Measurements from ENCODE around the gene CDC42BPG. TPM values are rescaled to one million over a fixed set of nuclear protein-coding genes. Genes with fewer than 3 reads are reported as not detected.
A peak's percentile ranks its signal among the peaks of the same experiment; 100 is the strongest.

Gene CDC42BPG, protein sequence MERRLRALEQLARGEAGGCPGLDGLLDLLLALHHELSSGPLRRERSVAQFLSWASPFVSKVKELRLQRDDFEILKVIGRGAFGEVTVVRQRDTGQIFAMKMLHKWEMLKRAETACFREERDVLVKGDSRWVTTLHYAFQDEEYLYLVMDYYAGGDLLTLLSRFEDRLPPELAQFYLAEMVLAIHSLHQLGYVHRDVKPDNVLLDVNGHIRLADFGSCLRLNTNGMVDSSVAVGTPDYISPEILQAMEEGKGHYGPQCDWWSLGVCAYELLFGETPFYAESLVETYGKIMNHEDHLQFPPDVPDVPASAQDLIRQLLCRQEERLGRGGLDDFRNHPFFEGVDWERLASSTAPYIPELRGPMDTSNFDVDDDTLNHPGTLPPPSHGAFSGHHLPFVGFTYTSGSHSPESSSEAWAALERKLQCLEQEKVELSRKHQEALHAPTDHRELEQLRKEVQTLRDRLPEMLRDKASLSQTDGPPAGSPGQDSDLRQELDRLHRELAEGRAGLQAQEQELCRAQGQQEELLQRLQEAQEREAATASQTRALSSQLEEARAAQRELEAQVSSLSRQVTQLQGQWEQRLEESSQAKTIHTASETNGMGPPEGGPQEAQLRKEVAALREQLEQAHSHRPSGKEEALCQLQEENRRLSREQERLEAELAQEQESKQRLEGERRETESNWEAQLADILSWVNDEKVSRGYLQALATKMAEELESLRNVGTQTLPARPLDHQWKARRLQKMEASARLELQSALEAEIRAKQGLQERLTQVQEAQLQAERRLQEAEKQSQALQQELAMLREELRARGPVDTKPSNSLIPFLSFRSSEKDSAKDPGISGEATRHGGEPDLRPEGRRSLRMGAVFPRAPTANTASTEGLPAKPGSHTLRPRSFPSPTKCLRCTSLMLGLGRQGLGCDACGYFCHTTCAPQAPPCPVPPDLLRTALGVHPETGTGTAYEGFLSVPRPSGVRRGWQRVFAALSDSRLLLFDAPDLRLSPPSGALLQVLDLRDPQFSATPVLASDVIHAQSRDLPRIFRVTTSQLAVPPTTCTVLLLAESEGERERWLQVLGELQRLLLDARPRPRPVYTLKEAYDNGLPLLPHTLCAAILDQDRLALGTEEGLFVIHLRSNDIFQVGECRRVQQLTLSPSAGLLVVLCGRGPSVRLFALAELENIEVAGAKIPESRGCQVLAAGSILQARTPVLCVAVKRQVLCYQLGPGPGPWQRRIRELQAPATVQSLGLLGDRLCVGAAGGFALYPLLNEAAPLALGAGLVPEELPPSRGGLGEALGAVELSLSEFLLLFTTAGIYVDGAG (N-terminal part only)
- total RNA-seq (1 to 10 TPM in 1 of 4 donors, under 1 TPM in 3; 0.39 to 2.3 (median 0.78) TPM), polyA plus RNA-seq (0.36 TPM)
- long read RNA-seq, donor 1, partial matches to known transcripts, result 1 of 1 reads
- long read RNA-seq, donor 1, other reads (novel, unspliced or antisense), result 0 of 1 reads
- long read RNA-seq, donor 2, partial matches to known transcripts, result 2 of 2 reads
- long read RNA-seq, donor 2, other reads (novel, unspliced or antisense), result 0 of 2 reads
- long read RNA-seq, donor 3, partial matches to known transcripts, result 1 of 1 reads
- long read RNA-seq, donor 3, other reads (novel, unspliced or antisense), result 0 of 1 reads
- long read RNA-seq, donor 4, partial matches to known transcripts, result 1 of 1 reads
- long read RNA-seq, donor 4, other reads (novel, unspliced or antisense), result 0 of 1 reads

- DNase-seq (peak; percentile 69 to 88 (median 87)), ATAC-seq (peak; percentile 47 to 54)
- Histone ChIP-seq H3K9me3 (ENCODE audit: control insufficient read depth, low read length) (no peaks in the 10 kb centered on the region), H3K4me1 (ENCODE audit: control insufficient read depth, insufficient read depth, low read length) (peaks cover 8% of the 10 kb centered on the region), H3K27me3 (ENCODE audit: control insufficient read depth, insufficient read depth) (no peaks in the 10 kb centered on the region), H3K4me3 (ENCODE audit: low read length) (peak within 1 kb of the TSS; percentile 42), H3K27ac (ENCODE audit: low read length) (no peak within 1 kb of the TSS)
- WGBS, result 2% methylated on average over 96 of the region's 96 CpGs
- intact Hi-C loops (cut with DNase I), result loop anchor here (2.0 to 10.0 kb wide), 3 partner anchors 48 to 270 kb away; partner anchors contain the start of genes TM7SF2 (in 1 of the 4) and ZNHIT2 (in 1 of the 4)
These were observed at the start of gene CDC42BPG for GRCh38 chr11:64844330-64845128. TSS of gene CDC42BPG (minus strand) at chr11:64844653. CDS start at chr11:64844569, 84 bp downstream.

DNA sequence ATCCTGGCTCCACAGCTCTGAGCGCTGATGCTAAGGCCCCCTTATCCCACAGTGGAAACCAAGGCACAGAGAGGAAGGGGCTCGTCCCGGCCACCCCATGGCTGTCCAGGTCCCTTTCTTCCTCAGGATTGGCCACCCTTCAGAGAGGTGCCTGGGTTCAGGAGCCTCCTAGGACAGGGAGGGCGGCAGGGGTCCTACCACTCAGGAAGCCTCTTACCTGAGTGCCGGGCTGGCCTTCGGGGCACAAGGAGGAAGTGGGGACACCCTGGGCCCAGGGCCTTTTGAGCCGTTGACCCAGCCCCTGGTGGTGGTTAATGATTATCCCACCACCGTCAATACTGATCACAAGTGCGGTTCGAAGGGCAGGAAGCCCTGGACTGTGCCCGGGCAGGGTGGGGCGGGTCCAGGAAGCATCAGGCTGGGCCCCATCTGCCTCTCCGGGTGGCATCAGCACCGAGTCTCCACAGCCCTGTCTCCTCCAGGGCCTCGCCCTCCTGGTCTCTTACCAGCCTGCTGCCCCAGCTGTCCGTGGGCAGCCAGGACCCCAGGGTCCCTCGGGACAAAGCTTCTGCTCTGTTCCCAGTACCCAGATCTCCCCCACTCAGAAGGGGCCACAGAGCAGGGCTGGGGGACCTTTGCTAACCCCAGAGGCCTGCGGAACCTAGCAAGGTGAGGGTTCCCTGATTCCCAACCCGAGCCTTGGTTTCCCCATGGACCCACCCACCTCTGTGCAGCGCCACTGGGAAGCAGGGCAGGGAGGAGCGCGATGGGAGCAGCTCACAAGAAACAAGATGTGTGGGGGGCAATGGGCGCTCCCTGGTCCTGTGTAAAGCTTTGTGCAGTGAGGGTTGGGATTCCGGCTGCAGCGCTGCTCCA, 49.0 kb upstream of the CDC42BPG start:
- no peak overlapping the region for H3K4me3 ChIP-seq (ENCODE audit: low read length)
- peak in 1 of 3 donors; percentile 57 for DNase-seq
- intact Hi-C loops (cut with DNase I), result loop anchor here (2.0 to 5.0 kb wide), 3 partner anchors 46 to 49 kb away; partner anchors contain the start of gene CDC42BPG (in 1 of the 4)
- no peaks in the 10 kb centered on the region for H3K4me1 ChIP-seq (ENCODE audit: control insufficient read depth, insufficient read depth, low read length)
- no peaks in the 10 kb centered on the region for H3K9me3 ChIP-seq (ENCODE audit: control insufficient read depth, low read length)
- peak in 1 of 2 donors; percentile 2 for ATAC-seq
- no peak overlapping the region for H3K27ac ChIP-seq (ENCODE audit: low read length)
- WGBS, result 76% methylated on average over 25 of the region's 25 CpGs
- H3K27me3 ChIP-seq (ENCODE audit: control insufficient read depth, insufficient read depth), result no peaks in the 10 kb centered on the region

DNA sequence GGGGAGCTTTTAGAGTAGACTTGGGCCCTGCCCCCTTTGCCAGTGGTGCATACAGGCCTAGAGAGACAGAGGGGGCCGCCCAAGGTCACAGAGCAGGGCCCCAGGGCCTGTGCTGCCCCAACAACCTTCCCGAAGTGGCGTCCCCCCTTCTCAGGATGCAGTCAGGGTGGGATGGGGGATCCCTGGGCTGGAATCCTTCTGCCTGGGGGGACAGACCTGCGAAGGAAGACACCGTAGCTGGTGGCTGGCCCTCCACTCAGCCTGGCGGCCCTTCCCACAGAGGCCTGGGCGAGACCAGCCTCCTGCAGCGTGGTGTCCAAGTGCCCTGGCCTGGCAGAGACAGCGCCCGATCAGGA, 48.4 kb upstream of the CDC42BPG start:
- WGBS, result 85% methylated on average over 10 of the region's 10 CpGs
- H3K4me1 ChIP-seq (ENCODE audit: control insufficient read depth, insufficient read depth, low read length), result no peaks in the 10 kb centered on the region
- no peak for ATAC-seq
- H3K4me3 ChIP-seq (ENCODE audit: low read length), result no peak overlapping the region
- DNase-seq, result peak in 1 of 3 donors; percentile 42
- no peaks in the 10 kb centered on the region for H3K27me3 ChIP-seq (ENCODE audit: control insufficient read depth, insufficient read depth)
- H3K27ac ChIP-seq (ENCODE audit: low read length), result no peak overlapping the region
- H3K9me3 ChIP-seq (ENCODE audit: control insufficient read depth, low read length), result no peaks in the 10 kb centered on the region
- intact Hi-C loops (cut with DNase I), result loop anchor here in 3 of 4 donors (2.0 to 5.0 kb wide), 2 partner anchors 46 kb away; no protein-coding TSS in a partner anchor

DNA sequence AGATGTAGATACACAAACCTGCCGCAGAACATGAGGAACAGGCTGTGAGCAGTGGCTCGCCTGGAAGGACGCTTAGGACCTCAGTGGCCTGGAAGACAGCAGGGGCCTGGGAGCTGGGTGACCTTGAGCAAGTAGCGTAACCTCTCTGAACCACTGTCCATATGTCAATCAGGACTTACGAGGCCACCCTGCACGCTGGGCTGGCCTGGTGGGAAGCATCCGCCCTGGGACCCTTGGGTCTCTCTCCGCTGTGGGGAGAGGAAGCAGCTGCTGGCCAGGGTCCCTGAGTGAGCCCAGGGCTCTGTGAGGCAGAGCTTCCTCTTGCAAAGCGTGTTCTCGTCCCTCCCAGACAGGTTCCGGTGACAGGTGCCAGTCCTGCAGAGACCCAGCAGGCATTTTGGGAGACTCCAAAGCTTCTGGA, 48.0 kb upstream of the CDC42BPG start:
- intact Hi-C loops (cut with DNase I), result loop anchor here in 3 of 4 donors (2.0 to 5.0 kb wide), 2 partner anchors 45 to 46 kb away; no protein-coding TSS in a partner anchor
- Histone ChIP-seq H3K27me3 (ENCODE audit: control insufficient read depth, insufficient read depth) (no peaks in the 10 kb centered on the region), H3K27ac (ENCODE audit: low read length) (no peak overlapping the region), H3K4me1 (ENCODE audit: control insufficient read depth, insufficient read depth, low read length) (no peaks in the 10 kb centered on the region), H3K4me3 (ENCODE audit: low read length) (no peak overlapping the region), H3K9me3 (ENCODE audit: control insufficient read depth, low read length) (no peaks in the 10 kb centered on the region)
- DNase-seq (peak in 1 of 3 donors; percentile 59), ATAC-seq (no peak)
- WGBS, result 72% methylated on average over 11 of the region's 11 CpGs

DNA sequence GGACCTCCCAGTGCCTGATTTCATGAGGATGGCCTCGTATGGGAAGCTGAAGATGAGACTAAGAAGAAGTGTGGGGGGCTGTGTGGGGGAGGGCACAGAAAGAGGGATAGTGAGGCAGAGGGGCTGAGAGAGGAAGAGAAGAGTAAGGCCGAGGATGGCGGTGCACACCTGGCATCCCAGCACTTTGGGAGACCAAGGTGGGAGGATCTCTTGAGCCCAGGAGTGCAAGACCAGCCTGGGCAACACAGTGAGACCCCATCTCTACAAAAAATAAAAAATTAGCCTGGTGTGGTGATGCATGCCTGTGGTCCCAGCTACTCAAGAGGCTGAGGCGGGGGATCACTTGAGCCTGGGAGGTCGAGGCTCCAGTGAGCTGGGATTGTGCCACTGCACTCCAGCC, 47.4 kb upstream of the CDC42BPG start:
- WGBS, result 82% methylated on average over 5 of the region's 5 CpGs
- Histone ChIP-seq H3K9me3 (ENCODE audit: control insufficient read depth, low read length) (no peaks in the 10 kb centered on the region), H3K4me3 (ENCODE audit: low read length) (no peak overlapping the region), H3K4me1 (ENCODE audit: control insufficient read depth, insufficient read depth, low read length) (no peaks in the 10 kb centered on the region), H3K27ac (ENCODE audit: low read length) (no peak overlapping the region), H3K27me3 (ENCODE audit: control insufficient read depth, insufficient read depth) (no peaks in the 10 kb centered on the region)
- DNase-seq, result no peak
- no peak for ATAC-seq
- intact Hi-C loops (cut with DNase I), result loop anchor here in 3 of 4 donors (2.0 to 5.0 kb wide), 2 partner anchors 45 kb away; no protein-coding TSS in a partner anchor

GRCh38 chr11:64891215-64891848, 46.9 kb upstream of the CDC42BPG start:
- Histone ChIP-seq H3K9me3 (ENCODE audit: control insufficient read depth, low read length) (no peaks in the 10 kb centered on the region), H3K4me3 (ENCODE audit: low read length) (no peak overlapping the region), H3K27me3 (ENCODE audit: control insufficient read depth, insufficient read depth) (no peaks in the 10 kb centered on the region), H3K4me1 (ENCODE audit: control insufficient read depth, insufficient read depth, low read length) (no peaks in the 10 kb centered on the region), H3K27ac (ENCODE audit: low read length) (no peak overlapping the region)
- intact Hi-C loops (cut with DNase I), result loop anchor here in 2 of 4 donors (5.0 kb wide), 1 partner anchor 44 kb away; no protein-coding TSS in a partner anchor
- ATAC-seq (no peak), DNase-seq (no peak)
- WGBS, result 90% methylated on average over 25 of the region's 25 CpGs

GRCh38 chr11:64890522-64890939, 46.1 kb upstream of the CDC42BPG start:
- DNase-seq (no peak), ATAC-seq (no peak)
- Histone ChIP-seq H3K27me3 (ENCODE audit: control insufficient read depth, insufficient read depth) (no peaks in the 10 kb centered on the region), H3K27ac (ENCODE audit: low read length) (no peak overlapping the region), H3K4me1 (ENCODE audit: control insufficient read depth, insufficient read depth, low read length) (no peaks in the 10 kb centered on the region), H3K9me3 (ENCODE audit: control insufficient read depth, low read length) (no peaks in the 10 kb centered on the region), H3K4me3 (ENCODE audit: low read length) (no peak overlapping the region)
- intact Hi-C loops (cut with DNase I), result loop anchor here in 2 of 4 donors (5.0 kb wide), 1 partner anchor 43 kb away; no protein-coding TSS in a partner anchor
- 90% methylated on average over 7 of the region's 7 CpGs for WGBS

DNA sequence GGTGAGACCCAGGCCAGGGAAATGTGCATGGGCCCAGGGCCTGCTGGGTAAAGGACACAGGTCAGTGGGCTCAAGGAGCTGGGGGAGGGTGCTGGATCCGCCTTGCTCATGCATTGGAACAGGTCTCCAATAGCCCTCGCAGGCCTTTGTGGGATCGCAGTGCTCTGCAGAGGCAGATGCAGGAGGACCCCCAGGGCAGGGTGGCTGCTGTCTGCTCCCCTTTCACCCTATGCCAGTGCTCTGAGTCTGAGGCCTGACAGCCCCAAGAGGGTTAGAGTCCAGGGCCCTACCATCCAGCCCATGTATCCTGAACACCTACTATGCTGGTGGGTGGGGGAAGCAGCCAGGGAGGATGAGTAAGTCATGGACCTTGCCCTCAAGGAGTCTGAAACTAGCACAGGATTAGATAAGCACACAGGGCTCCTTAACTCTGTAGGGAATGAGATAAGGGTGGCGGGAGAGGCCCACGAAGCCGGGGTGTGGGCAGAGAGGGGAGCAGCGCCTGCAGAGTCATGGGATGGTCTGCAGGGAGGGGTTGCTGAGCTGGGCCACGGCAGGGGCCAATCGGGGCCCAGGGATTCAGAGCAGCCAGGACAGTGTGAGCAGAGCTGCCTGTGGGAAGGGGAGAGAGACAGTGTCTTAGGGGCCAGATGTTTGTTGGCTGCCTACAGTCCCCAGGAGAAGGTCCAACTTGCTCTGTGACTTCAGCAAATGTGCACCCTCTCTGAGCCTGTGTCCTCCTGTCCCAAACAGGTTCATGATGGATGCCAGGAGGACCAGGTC, 44.5 kb upstream of the CDC42BPG start:
- 50% methylated on average over 9 of the region's 9 CpGs for WGBS

More for the DNA sequence above, 44.5 kb upstream of the CDC42BPG start:
- Histone ChIP-seq H3K4me3 (ENCODE audit: low read length) (no peak overlapping the region), H3K4me1 (ENCODE audit: control insufficient read depth, insufficient read depth, low read length) (no peaks in the 10 kb centered on the region), H3K27ac (ENCODE audit: low read length) (no peak overlapping the region), H3K27me3 (ENCODE audit: control insufficient read depth, insufficient read depth) (no peaks in the 10 kb centered on the region), H3K9me3 (ENCODE audit: control insufficient read depth, low read length) (no peaks in the 10 kb centered on the region)
- intact Hi-C loops (cut with DNase I), result no loop called here
- no peak for ATAC-seq
- no peak for DNase-seq

Data from right cardiac atrium (tissue), 5 donors.